HG03139 (cell line): ENCODE measurements around the gene SLC5A12.

Source experiments
- ATAC-seq: cut with Tn5 transposase; IDR thresholded peaks from one replicate; pipeline ENCODE4 v1.9.1; 2021; ENCODE audit not compliant: unreplicated experiment

The SLC5A12 gene, protein sequence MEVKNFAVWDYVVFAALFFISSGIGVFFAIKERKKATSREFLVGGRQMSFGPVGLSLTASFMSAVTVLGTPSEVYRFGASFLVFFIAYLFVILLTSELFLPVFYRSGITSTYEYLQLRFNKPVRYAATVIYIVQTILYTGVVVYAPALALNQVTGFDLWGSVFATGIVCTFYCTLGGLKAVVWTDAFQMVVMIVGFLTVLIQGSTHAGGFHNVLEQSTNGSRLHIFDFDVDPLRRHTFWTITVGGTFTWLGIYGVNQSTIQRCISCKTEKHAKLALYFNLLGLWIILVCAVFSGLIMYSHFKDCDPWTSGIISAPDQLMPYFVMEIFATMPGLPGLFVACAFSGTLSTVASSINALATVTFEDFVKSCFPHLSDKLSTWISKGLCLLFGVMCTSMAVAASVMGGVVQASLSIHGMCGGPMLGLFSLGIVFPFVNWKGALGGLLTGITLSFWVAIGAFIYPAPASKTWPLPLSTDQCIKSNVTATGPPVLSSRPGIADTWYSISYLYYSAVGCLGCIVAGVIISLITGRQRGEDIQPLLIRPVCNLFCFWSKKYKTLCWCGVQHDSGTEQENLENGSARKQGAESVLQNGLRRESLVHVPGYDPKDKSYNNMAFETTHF

DNA sequence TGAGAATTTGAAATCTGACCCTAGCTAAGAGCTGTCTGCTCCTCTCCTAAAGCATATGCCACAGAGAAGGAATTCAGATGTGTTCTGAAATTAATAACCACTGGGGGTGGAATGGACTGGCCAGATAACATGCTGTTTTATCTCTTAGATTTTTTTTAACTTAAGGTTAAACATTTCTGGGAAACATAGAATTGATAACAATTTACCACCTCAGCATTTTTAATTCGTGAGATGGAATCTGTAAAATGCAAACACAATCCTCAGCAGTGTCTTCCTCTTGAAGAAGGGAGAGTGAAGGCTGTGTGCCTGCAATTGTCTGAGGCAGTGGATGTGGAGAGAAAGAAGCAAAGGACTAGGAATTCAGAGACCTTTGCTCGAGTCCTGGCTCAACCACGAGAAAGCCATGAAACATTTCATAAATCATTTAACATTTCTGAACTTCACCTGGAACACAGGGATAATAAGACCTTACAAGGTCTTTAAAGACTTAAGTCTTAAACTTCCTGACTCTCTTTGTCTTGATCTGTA lies at the start of gene SLC5A12:
Gene SLC5A12 (minus strand): TSS at position 113 of the 528 bp plus-strand sequence. CDS start 346 bp downstream, outside the sequence.
- no peak for ATAC-seq

DNA sequence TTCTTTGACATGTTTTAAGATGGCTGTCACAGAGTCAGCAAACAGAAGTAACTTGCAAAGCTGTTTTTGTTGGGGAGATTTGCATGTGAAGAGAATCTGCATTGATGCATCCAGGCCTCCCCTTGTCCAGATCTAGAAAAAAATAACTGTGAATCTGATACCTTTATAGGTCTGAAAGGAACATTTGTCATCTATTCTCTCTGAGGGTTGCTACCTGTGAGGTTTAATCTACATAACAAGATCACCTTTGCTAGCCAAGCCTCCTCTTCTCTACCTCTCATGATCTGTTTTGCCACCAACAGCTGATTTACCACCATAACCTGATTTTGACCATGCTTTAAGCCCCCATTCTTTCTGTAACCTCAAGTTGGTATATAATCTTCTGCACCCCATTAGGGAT lies 47.2 kb upstream of the SLC5A12 start:
- no peak for ATAC-seq

DNA sequence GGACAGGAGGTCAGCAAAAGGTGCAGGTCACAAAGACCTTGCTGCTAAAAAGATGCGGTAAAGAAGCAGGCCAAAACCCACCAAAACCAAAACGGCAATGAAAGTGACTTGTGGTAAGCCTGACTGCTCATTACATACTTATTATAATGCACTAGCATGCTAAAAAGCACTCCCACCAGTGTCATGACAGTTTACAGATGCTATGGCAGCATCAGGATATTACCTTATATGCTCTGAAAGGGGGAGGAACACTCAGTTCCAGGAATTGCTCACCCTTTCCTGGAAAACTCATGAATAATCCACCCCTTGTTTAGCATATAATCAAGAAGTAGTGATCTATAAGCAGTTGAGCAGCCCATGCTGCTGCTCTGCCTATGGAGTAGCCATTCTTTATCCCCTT lies 45.2 kb upstream of the SLC5A12 start:
- no peak for ATAC-seq

DNA sequence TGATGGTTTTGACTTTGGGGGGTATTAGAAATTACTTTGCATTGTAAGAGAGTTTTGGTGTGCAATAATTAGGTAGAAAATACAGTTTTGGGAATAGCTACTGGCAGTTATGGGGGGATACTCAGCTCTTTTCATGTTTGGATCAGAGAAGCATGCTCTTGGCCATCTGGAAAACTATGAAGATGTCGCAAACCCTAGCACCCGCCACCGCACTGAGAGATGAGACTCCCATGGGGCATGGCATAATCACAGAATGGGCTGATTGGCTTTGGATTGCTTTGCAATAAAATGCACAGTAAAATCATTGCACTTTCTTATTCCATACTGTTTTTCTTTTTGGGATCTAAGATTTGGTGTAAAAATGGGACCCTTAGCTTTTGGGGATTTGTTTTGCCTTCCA lies 43.5 kb upstream of the SLC5A12 start:
- no peak for ATAC-seq

DNA sequence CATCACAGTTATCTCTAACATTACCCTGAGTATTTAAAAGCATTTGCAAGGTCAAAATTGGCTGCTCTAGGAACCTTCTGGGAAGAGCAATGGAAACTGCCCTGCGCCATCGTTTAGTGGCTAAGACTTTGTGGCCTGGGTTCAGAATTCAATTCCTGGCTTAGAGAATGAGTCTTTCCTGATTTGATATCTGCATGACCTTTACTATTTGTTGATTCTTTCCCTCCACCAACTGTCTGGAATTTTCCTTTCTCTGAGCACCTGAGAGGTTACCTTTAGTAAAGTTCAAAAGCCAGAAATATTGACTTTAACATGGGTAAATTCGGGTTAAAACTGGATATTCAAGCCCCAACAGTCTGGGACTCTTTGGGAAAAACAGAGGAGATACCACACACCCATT lies 43.0 kb upstream of the SLC5A12 start:
- ATAC-seq = no peak

DNA sequence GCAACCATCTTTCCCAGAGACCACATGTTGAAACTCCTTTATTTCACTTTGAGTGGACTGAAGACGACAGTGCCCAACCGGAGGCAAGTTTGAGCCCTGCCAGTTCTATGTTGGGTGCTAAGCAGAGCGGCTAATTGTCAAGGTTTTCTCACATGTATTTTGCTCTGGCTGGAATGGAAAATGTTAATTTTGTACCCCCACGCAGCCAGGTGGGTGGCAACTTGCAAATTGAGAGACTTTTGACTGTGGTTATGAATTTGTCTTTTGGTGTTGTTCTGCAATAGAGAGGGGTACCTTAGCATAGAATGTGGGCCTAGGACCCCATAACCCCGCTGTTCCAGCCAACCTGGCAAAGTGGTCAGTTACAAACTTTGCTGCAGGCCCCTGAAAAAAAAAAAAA lies 42.5 kb upstream of the SLC5A12 start:
- no peak for ATAC-seq

DNA sequence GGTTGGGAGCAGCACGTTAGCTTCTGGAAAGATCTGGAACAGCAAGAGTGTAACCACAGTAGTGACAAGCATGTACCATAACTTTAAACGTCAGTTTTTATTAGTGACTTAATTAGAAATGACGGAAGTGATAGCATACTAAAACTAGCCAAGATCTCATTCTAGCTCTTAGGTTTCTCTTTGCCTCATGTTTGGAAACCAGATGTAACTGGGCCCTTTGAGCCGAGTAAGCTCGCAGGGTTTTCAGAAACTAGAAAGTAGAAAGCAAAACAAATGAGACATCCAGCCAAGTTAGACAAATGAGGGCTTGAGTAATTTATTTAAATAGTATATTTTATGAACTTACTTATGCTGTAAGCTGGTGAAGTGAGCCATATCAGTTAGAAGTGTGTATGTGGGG lies 40.2 kb upstream of the SLC5A12 start:
- no peak for ATAC-seq

DNA sequence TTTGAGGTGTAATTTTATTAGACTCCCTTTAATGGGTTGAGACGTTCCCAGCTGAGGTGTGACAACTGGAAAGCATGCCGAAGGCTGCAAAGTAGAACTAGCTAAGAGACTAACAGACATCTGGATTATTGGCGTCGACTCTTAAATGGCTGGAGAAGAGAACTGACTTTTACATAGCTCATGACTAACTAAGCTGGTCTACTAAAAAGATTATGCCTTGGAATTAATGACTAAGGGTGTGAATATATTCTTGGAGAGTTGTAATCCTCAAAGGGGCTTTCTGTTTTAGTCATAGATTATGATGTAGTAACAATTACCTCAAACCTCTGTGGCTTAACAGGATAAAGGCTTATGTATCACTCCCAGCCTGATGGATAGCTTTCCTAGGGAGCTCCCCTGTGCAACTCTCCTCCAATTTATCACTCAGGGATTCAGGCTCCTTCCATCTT lies 39.5 kb upstream of the SLC5A12 start:
- no peak for ATAC-seq

DNA sequence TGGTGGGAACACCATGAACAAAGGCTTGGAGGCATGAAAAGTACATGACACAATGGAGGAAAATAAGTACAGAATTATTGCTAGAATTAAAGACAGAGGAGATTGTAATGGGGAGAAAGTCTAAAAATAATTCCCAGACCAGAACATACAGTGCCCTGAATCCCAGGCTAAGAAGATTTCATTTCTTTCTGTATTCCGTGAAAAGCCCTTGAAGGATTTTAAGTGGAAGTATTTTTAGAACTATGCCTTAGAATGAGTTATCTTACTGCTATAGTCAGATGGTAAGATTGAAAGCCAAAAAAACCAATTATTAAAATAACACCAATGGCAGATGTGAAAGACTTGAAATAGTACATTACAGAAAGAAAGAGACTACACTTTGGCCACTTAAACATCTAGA lies 36.1 kb upstream of the SLC5A12 start:
- ATAC-seq = no peak

DNA sequence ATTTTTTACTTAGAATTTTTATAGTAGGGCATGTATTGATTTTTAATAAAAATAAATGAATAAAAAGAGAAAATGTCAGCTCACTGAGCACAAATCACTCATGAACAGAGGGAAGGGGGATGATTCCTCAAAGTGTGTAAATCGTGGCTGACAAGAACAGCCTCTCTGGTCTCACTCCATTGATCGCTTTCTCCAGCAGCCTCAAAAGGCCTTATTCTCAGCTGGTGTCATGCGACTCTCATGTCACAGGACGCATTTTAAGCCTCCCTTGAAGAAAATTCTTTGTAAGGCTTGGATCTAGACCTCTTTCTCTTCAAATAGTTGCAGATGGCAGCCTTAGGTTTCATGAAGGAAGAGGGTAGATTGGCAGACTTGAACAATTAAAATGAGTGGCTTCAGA lies 33.9 kb upstream of the SLC5A12 start:
- ATAC-seq = no peak

DNA sequence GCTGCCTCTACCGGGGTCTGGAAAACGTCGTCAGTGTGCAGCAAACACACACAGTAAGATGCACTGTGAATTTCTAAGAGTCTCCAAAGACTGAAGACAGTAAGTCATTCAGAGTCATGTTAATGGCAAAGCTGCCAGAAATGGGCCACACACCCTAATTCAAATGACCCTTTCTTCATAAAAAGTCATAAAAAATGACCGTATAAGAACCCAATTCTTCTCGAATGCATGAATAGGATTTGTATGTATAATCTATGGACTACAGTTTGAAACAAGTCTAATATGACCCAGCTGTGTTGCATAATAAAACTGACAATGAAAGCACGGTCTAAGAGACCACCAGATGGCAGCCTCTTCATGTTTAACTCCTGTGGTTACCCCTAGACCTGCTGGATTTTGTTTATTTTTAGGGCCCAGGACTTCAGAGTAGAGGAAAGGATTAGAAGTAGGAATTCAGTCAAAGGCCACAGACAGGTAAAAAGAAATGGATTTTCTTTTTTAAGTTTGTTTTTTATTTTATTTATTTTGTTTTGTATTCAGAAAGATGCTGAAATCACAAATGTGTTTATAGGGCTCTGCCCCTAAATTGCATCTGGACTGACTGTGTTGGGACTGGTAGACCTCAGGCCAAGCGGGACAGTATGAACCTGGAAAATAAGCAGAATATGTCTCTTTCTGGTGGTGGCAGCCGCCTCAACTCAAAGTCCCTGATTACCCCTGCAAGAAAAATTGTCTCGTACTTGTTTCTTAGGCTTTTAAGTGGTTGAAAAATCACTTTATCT lies 32.1 kb upstream of the SLC5A12 start:
- ATAC-seq = no peak

DNA sequence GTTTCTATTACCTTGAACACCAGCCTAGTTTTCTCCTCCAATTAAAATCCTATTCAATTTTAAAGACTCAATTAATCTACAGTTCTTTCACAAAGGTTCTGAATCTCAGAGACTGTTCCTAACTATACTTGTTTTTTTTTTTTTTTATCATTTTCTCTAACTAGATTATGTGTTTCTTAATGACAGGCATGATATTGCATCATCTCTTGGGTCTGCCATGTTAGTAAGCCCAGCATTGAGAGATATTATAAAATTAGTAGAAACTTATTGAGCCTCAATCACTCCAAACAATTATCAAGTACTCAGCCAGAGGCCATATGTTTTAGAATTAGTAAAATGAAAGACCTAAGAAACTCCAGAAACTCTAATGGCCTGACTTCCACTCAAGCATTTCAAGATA lies 28.1 kb upstream of the SLC5A12 start:
- no peak for ATAC-seq

DNA sequence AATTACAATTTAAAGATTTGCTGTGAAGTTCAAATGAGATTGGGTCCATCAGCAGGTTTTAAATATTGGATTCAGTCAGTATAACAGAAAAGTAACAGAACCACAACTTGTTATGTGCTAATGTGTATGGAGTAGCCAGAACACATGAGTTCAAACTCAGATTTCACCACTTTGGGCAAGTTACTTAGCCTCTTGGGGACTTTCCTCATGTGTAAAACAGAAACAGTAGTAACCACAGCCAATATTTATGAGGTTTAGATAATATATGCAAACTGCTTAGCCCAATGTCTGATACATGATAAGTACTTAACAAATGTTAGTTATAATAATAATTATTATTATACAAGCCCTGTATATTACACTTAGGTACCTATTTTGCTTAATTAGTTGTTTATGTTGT lies 21.8 kb upstream of the SLC5A12 start:
- ATAC-seq = peak; percentile 52

DNA sequence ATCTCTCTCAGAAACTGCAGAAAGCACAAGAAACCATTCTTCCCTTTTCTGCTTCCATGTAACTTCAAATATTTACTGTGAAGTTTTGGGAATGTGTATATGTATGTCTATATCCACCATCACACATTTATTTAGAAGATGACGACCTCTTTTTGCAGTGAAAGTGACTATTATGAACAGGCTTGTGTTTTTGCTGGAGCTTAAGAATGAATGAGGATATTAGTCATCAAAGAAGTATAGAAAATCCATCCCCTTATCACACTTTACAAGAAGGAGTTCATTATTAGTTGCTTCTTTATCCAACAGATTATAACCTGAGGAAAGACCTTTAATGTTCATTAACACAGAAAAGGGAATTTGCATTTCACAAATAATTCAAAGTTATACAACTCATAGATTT lies 21.1 kb upstream of the SLC5A12 start:
- no peak for ATAC-seq

DNA sequence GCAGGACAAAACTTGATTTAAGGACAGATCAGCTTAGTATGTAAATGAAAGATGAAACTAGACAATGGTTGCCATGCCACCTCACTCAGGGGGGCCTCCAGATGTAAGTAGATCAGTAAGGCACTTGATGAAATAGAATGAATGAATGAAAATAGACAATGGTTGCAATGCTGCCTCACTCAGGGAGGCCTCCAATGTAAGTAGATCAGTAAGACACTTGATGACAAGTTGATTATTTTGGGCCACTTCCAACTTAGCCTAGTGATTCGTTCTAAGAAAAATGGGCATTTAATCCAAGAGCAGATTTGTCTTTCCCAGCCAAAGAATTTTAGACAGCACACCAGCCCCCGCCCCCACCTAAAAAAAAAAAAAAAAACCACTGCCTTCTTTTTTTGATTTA lies 19.2 kb upstream of the SLC5A12 start:
- no peak for ATAC-seq

DNA sequence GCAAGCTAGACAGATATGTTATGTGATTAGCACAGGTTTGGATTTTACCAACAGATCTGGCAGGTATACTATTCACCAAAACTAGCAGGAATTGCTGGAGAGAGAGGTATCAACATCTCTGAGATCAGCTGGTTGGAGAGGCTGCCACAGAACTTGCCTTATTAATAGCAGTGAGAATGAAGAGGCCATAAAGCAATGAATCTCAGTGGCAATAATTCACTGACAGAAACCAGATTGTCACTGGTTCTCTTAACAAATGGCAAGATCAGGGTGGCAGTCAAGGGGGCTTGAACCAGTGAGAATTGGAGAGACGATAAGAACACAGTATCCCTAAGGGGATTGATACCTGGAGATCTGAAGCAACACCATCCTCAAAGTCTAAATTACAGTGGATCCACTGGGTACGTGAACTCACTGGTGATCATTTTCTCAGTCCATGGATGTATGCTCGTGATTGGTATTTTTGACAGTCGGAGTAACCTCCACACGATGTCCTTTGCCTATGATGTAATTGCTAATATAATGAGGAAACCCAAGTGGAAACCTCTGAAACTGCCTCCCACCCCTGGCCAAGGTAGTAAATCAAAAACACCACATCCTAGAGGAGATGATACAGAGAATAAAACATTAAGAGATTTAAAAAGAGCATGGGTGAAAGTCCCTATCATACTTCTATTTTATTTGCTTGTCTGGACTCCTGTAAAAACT lies 17.7 kb upstream of the SLC5A12 start:
- ATAC-seq = no peak

DNA sequence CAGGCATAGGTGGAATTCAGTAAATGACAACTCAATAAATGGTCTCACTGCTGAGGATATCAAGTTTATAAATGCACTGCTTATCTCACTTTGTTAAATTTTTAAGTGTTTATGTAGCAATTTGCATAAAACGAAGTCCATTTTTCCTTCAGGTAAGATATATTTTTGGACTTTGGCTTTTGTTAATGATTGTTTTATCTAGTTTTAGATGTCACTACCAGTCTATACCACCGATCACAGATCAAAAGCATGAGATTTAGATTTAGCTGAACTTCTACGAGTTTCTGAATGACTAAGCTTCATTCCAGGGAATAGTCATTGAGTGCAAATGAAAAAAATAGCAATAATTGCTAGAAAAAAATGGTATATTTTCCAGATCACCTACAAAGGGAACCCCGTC lies 12.8 kb upstream of the SLC5A12 start:
- ATAC-seq = no peak

DNA sequence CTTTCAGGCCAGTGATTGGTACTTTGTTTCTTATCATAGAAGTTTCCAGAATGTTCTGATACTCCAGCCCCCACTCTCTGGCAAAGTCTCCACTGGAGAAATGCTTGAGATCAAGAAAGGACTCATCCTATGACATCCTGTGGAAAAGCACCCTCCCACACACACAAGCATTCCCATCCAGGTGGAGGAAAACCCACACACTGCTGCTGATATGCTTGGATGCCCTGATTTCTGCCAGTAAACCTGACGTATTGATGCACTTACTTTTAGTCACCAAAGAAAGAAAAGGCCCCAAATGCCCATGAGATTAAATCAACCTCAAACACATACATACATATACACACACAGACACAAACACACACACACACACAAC lies 9.2 kb upstream of the SLC5A12 start:
- ATAC-seq = no peak

DNA sequence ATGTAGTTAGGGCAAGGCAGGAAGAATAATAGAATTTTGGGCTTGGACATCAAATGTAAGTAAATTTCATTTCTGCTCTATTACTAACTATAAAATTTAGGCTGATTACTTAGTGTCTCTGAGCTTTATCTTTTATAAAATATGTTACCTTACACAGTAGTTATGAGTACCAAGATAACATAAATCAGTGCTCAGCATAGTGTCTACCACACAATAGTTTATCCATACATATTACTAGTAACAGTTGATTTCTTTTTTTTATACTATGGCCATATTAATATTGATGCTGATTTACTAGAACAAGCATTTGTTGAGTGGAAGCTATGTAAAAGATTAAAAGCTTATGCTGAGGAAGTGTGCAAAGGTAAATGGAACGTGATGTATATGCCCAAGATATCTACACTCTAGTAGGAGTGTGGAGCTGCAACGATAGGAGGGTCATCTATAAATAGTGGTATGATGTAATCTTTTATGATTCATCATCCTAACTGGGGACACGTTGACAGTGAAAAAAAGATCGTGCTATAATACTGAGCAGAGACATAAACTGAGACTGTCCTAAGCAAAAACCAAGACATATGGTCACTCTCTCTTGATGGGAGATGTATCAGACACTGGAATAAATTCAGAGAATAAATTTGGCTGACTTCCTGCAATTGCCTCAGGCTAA lies 8.7 kb upstream of the SLC5A12 start:
- ATAC-seq = no peak

DNA sequence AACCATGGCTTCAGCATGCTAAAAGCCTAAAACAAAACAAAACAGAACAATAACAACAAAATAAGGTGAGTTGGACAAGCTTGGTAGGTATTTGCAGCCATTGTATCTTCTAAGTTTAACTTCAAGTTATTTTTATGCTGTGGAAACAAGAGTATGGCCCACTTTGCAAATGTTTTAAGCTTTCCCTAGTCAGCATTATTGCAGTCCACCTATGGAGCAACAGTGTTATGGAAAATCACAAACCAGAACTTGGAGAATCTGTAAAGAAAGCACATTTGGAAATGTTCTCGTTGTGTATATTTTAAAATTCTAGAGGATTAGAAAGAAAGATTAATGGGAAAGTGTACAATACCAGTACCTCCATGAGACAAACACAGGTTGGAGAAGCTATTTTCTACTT lies 7.4 kb upstream of the SLC5A12 start:
- ATAC-seq = no peak

DNA sequence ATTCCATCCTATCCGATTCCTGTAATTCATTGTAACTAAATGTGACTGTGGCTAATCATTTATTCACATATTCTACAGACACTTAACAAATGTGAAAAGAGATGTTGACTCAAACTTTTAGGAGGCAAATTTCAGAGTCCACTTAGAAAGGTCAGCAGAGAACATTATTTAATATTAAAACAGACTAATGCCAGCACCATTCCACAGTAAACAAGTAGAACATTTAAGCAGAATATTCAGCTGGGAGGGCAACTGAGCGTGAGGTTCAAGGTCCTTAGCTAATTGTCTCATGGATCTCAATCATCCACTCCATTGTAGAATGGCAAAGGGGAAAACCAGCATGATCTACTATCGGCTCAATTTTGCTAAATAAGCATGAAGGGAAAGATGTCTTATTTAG lies 5.1 kb upstream of the SLC5A12 start:
- ATAC-seq = no peak
